NCI-H1417 treated with DMSO at 0.1 percent for 48 hours (cell line): ENCODE data around the gene EXD3.

Experiments used
- DNase-seq: peaks from one replicate; lab custom pipeline; 2025; lab: John Stamatoyannopoulos, UW

The EXD3 gene

GRCh38 chr9:137432687-137433348, 9.9 kb upstream of the EXD3 start:
- DNase-seq: no peak

GRCh38 chr9:137431416-137431931, 8.5 kb upstream of the EXD3 start:
- no peak for DNase-seq

- DNase-seq: no peak
These were observed 7.9 kb upstream of the EXD3 start for GRCh38 chr9:137430723-137431415.

GRCh38 chr9:137429974-137430722, 7.2 kb upstream of the EXD3 start:
- DNase-seq: no peak

- DNase-seq: no peak
These were observed 6.6 kb upstream of the EXD3 start for GRCh38 chr9:137429546-137429890.

- DNase-seq: no peak
These were observed 6.0 kb upstream of the EXD3 start for GRCh38 chr9:137428841-137429545.

GRCh38 chr9:137428311-137428630, 5.3 kb upstream of the EXD3 start:
- DNase-seq: no peak

GRCh38 chr9:137427454-137428310, 4.7 kb upstream of the EXD3 start:
- no peak for DNase-seq

- DNase-seq: no peak
These were observed 3.2 kb upstream of the EXD3 start for GRCh38 chr9:137426018-137426681.

GRCh38 chr9:137423514-137424291, 741 bp upstream of the EXD3 start:
- DNase-seq: no peak

- no peak for DNase-seq
These were observed 941 bp downstream of the EXD3 start for GRCh38 chr9:137421838-137422603.

- no peak for DNase-seq
These were observed 5.6 kb downstream of the EXD3 start for GRCh38 chr9:137417161-137418021.

GRCh38 chr9:137416563-137417151, 6.3 kb downstream of the EXD3 start:
- no peak for DNase-seq

- no peak for DNase-seq
These were observed 6.9 kb downstream of the EXD3 start for GRCh38 chr9:137416006-137416562.

GRCh38 chr9:137415451-137415850, 7.5 kb downstream of the EXD3 start:
- no peak for DNase-seq

GRCh38 chr9:137412431-137412830, 10.5 kb downstream of the EXD3 start:
- no peak for DNase-seq

- DNase-seq: no peak
These were observed 11.1 kb downstream of the EXD3 start for GRCh38 chr9:137411645-137412380.
